CD14-positive monocyte (primary cell): ENCODE results near the gene STX2. TPM values are rescaled to one million over a fixed set of nuclear protein-coding genes. Genes with fewer than 3 reads are reported as not detected.
A peak's percentile ranks its signal among the peaks of the same experiment; 100 is the strongest.

Experiments used
- DNase-seq, 3 donors: peaks; one replicate each; pipeline ENCODE4 v3.0.0-alpha.2; 2011 to 2022
- H2AFZ ChIP-seq: 2 replicates; pipeline ENCODE4 v1.6.0; 2012; ENCODE audit warnings: mild to moderate bottlenecking, low read depth, low read length, inconsistent platforms; ENCODE audit not compliant: insufficient read depth, poor library complexity, severe bottlenecking
- H3K27ac ChIP-seq, 2 donors: 1 replicate in 1 of 2; 2 replicates in 1 of 2; pipeline ENCODE4 v1.5.1; 2012 to 2013; ENCODE audit warnings: low read length in 2 of 2, control low read depth in 1 of 2, inconsistent platforms in 1 of 2, low read depth in 1 of 2, mild to moderate bottlenecking in 1 of 2
- H3K27me3 ChIP-seq, 2 donors: one replicate each; pipeline versions ENCODE4 v1.6.0 to v1.6.1; 2011 to 2013; ENCODE audit warnings: low read length in 2 of 2; ENCODE audit not compliant: control insufficient read depth in 2 of 2, insufficient read depth in 2 of 2
- H3K36me3 ChIP-seq, 2 donors: replicated peaks in 1 of 2; 1 replicate in 1 of 2; 2 replicates in 1 of 2; pipeline versions ENCODE4 v1.5.1 to v1.6.1; 2012 to 2013; ENCODE audit warnings: low read length in 2 of 2, control low read depth in 1 of 2, inconsistent platforms in 1 of 2, mild to moderate bottlenecking in 1 of 2; ENCODE audit not compliant: insufficient read depth in 2 of 2, control insufficient read depth in 1 of 2
- H3K4me1 ChIP-seq, 2 donors: 1 replicate in 1 of 2; 2 replicates in 1 of 2; pipeline versions ENCODE4 v1.5.1 to v1.6.1; 2012 to 2013; ENCODE audit warnings: low read length in 2 of 2, control low read depth in 1 of 2, inconsistent platforms in 1 of 2, mild to moderate bottlenecking in 1 of 2, moderate library complexity in 1 of 2; ENCODE audit not compliant: insufficient read depth in 2 of 2, control insufficient read depth in 1 of 2
- H3K4me2 ChIP-seq: replicated peaks from 2 replicates; pipeline ENCODE3; 2012; ENCODE audit warnings: low read length, moderate library complexity, mild to moderate bottlenecking; ENCODE audit not compliant: poor library complexity, severe bottlenecking; ENCODE audit errors: extremely low read depth
- H3K4me3 ChIP-seq, 3 experiments: fragments of 200-600 bp in 1 of 3; sonication (generic) in 1 of 3; replicated peaks in 1 of 3; 1 replicate in 2 of 3; 2 replicates in 1 of 3; pipeline ENCODE4 v1.5.1; 2011 to 2013; ENCODE audit warnings: low read length in 3 of 3, mild to moderate bottlenecking in 3 of 3, control low read depth in 2 of 3, low read depth in 2 of 3, inconsistent platforms in 1 of 3, moderate library complexity in 1 of 3
- H3K79me2 ChIP-seq: 2 replicates; pipeline ENCODE4 v1.6.0; 2012; ENCODE audit warnings: mild to moderate bottlenecking, control low read depth, inconsistent platforms, low read length, moderate library complexity; ENCODE audit not compliant: insufficient read depth
- H3K9ac ChIP-seq: 2 replicates; pipeline ENCODE4 v1.6.0; 2017; ENCODE audit warnings: low read length, mild to moderate bottlenecking; ENCODE audit not compliant: insufficient read depth, poor library complexity, severe bottlenecking
- H3K9me3 ChIP-seq, 2 donors: replicated peaks in 1 of 2; 1 replicate in 1 of 2; 2 replicates in 1 of 2; pipeline versions ENCODE4 v1.5.1 to v1.6.1; 2012 to 2013; ENCODE audit warnings: low read length in 2 of 2, control low read depth in 1 of 2; ENCODE audit not compliant: control insufficient read depth in 1 of 2, insufficient read depth in 1 of 2
- H4K20me1 ChIP-seq: 2 replicates; pipeline ENCODE4 v1.6.0; 2012; ENCODE audit warnings: mild to moderate bottlenecking, low read length, control low read depth, moderate library complexity; ENCODE audit not compliant: insufficient read depth
- H3K27ac Mint-ChIP-seq, 7 donors: one replicate each; pipeline ENCODE4 v1.8.0; 2020; ENCODE audit warnings: mild to moderate bottlenecking in 7 of 7, mixed read lengths in 7 of 7, moderate library complexity in 6 of 7, inconsistent platforms in 2 of 7
- H3K27me3 Mint-ChIP-seq, 3 donors: one replicate each; pipeline ENCODE4 v1.8.0; 2021 to 2022; ENCODE audit warnings: low read depth in 3 of 3, mild to moderate bottlenecking in 3 of 3, mixed read lengths in 3 of 3, moderate library complexity in 3 of 3, inconsistent platforms in 1 of 3
- H3K36me3 Mint-ChIP-seq, 2 donors: one replicate each; pipeline ENCODE4 v1.8.0; 2020; ENCODE audit warnings: mixed read lengths in 2 of 2, inconsistent platforms in 1 of 2, mild to moderate bottlenecking in 1 of 2
- H3K4me1 Mint-ChIP-seq: one replicate; pipeline ENCODE4 v1.8.0; 2020; ENCODE audit warnings: mild to moderate bottlenecking, mixed read lengths
- H3K4me3 Mint-ChIP-seq, 2 donors: one replicate each; pipeline ENCODE4 v1.8.0; 2020; ENCODE audit warnings: mild to moderate bottlenecking in 2 of 2, mixed read lengths in 2 of 2, moderate library complexity in 1 of 2
- H3K9me3 Mint-ChIP-seq, 7 donors: one replicate each; pipeline ENCODE4 v1.8.0; 2020 to 2022; ENCODE audit warnings: mixed read lengths in 7 of 7, mild to moderate bottlenecking in 6 of 7, moderate library complexity in 6 of 7, inconsistent platforms in 2 of 7
- CTCF ChIP-seq: fragments of 200-600 bp; IDR thresholded peaks from one replicate; pipeline ENCODE4 v1.8.0; 2022; ENCODE audit warnings: antibody characterized with exemption, mild to moderate bottlenecking
- WGBS: methylation state at CpG from one replicate; pipeline ENCODE4 v1.1.5; 2013; ENCODE audit warnings: missing lambda C conversion rate; ENCODE audit not compliant: insufficient coverage; 5-methylcytosine and 5-hydroxymethylcytosine counted together
- intact Hi-C, 2 donors: fragments of 100-400 bp; cut with micrococcal nuclease; formaldehyde crosslinking; loops; one replicate each; pipeline versions ENCODE4 v1.15.0 to v1.15.1; 2023
- polyA plus RNA-seq, 3 donors: library from polyadenylated mRNA; depleted of rRNA in 1 of 3; unstranded in 2 of 3; stranded (reverse) in 1 of 3; fragments of 300-500 nt in 2 of 3; fragments of >200 nt in 1 of 3; fragmentation: Illumina TruSeq in 2 of 3; gene quantifications; 1 replicate in 2 of 3; 2 replicates in 1 of 3; pipeline ENCODE4 v1.2.3, GENCODE V29; 2012 to 2021

Gene STX2
- polyA plus RNA-seq, 3 donors: 4.8 to 32.9 (median 7.6) TPM

- Mint-ChIP-seq H3K27ac (no peak overlapping the region), H3K4me3 (no peak overlapping the region), H3K9me3 (peaks cover 0 to 11% (median 2%) of the 10 kb centered on the region in 7 donors), H3K4me1 (peaks cover 2% of the 10 kb centered on the region), H3K36me3 (peaks cover 70 to 86% of the 10 kb centered on the region in 2 donors), H3K27me3 (no peaks in the 10 kb centered on the region)
- DNase-seq: no peak
- 98% methylated on average over 11 of the region's 18 CpGs for WGBS
- no peak for TF ChIP-seq CTCF
- H3K4me1 ChIP-seq: no peaks in the 10 kb centered on the region
- H3K27me3 ChIP-seq: no peaks in the 10 kb centered on the region
- H4K20me1 ChIP-seq: no peaks in the 10 kb centered on the region
- intact Hi-C loops: no loop called here
- H3K4me3 ChIP-seq: no peak overlapping the region
- H3K27ac ChIP-seq: no peak overlapping the region
- H3K36me3 ChIP-seq: peaks cover 46 to 89% of the 10 kb centered on the region in 2 donors
- no peak overlapping the region for H3K9ac ChIP-seq
- H3K79me2 ChIP-seq: no peaks in the 10 kb centered on the region
- H3K4me2 ChIP-seq: no peak overlapping the region
- H2AFZ ChIP-seq: no peak overlapping the region
- H3K9me3 ChIP-seq: no peaks in the 10 kb centered on the region
These were observed 31.7 kb downstream of the STX2 start for GRCh38 chr12:130807309-130807708.

- Mint-ChIP-seq H3K4me1 (peaks cover 2% of the 10 kb centered on the region), H3K4me3 (no peak overlapping the region), H3K36me3 (peaks cover 64 to 85% of the 10 kb centered on the region in 2 donors), H3K9me3 (peaks cover 0 to 11% (median 2%) of the 10 kb centered on the region in 7 donors), H3K27me3 (no peaks in the 10 kb centered on the region), H3K27ac (peak overlapping the region in 1 of 7 donors; percentile 10)
- Histone ChIP-seq H3K36me3 (peaks cover 42 to 83% of the 10 kb centered on the region in 2 donors), H3K4me2 (no peak overlapping the region), H3K4me3 (no peak overlapping the region), H3K27me3 (no peaks in the 10 kb centered on the region), H3K79me2 (no peaks in the 10 kb centered on the region), H2AFZ (no peak overlapping the region), H4K20me1 (no peaks in the 10 kb centered on the region), H3K4me1 (no peaks in the 10 kb centered on the region), H3K27ac (no peak overlapping the region), H3K9me3 (no peaks in the 10 kb centered on the region), H3K9ac (no peak overlapping the region)
- 79% methylated on average over 3 of the region's 7 CpGs for WGBS
- DNase-seq: no peak
- intact Hi-C loops: no loop called here
- TF ChIP-seq CTCF: no peak
These were observed 32.5 kb downstream of the STX2 start for GRCh38 chr12:130806574-130806973.
